NOMO-1 treated with DMSO at 0.1 percent for 48 hours (cell line): ENCODE results near the gene ENPP7.
"Not testable (repeated sequence)": the region's sequence is repeated elsewhere in the genome, so short reads cannot be mapped to it uniquely, and the experiment has no call there.

ENCODE experiments used
- DNase-seq: peaks from one replicate; lab custom pipeline; 2025; ENCODE audit not compliant: unreplicated experiment; lab: John Stamatoyannopoulos, UW

The ENPP7 gene

GRCh38 chr17:79748295-79749099, 17.8 kb downstream of the ENPP7 start:
- DNase-seq, result no peak

- DNase-seq, result no peak
Measured at GRCh38 chr17:79749156-79749815, 18.5 kb downstream of the ENPP7 start.

DNA sequence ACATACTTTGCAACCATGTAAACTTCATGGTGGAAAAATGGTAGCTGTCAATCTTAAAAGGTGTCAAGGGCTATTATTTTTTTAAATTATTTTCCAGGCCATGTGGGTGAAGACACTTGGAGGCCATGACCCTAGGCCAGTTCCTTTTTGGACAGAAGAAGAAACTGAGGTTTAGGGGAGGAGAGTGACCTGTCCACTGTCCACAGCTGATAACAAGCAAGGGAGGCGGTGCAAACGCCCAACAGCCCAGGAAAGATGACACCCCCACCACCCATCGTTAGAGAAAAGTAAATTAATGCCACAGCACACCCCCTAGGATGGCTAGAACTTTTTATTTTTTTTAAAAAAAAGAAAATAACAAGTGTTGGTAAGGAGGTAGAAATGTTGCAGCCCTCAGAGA, 19.2 kb downstream of the ENPP7 start:
- no peak for DNase-seq

DNA sequence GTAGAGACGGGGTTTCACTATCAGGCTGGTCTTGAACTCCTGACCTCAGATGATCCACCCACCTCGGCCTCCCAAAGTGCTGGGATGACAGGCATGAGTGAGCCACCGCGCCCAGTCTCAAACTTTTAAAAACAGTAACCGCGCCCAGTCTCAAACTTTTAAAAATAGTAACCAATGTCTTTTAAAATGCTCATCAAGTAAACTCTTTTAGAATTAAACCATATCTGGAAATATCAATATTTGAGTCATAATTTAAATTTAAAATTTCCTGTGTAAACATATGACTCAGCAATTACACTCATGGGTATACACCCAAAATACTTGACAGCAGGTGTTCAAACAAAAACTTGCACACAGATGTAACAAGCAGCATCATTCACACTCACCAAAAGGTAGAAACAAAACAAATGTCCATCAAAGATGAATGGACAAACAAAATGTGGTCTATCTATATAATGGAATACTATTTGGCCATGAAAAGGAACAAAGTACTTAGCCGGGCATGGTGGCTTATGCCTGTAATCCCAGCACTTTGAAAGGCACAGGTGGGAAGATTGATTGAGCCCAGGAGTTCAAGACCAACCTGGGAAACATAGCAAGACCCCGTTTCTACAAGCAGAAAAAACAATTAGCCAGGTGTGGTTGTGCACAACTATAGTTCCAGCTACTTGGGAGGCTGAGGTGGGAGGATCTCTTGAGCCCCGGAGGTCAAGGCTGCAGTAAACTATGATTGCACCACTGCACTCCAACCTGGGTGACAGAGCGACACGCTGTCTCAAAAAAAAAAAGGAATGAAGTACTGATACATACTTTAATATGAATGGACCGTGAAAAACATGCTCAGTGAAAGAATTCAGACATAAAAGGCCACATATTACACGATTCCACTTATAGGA, 20.2 kb downstream of the ENPP7 start:
- DNase-seq, result no peak

DNA sequence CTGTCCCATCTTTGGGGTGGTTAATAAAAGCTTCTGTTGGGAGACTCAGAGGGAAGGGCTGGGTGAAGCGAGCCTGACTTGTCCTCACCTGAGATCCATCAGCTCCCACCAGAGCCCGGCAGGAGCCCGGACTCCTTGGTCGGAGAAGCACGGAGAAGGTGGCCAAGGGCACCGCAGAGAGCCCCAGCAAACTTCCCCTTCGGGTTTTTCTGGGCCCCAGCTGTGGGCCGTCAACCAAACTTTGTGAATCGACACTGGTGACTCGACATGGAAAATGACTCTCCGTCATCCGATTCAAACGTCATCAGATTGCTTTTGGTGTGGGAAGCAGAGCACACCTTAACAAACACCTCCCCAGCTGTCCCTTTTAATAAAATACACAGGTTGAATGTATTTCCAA, 21.4 kb downstream of the ENPP7 start:
- no peak for DNase-seq

DNA sequence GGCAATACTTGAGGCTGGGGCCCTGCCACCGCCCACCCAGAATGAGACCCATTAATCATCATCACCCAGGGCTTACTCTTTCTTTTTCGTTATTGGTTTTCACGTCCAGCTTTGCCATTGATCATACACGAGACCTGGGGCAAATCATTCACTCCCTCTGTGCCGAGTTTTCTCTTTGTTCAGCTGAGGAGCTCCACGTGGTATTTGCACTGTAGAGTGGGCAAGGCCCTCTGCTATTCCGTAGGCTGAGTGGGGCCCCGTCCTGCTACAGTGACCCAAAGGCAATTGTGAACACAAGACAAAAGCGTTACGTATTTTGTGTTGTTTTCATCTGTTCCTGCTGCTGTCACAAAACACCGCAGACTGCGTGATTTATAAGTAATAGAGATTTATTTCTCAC, 23.6 kb downstream of the ENPP7 start:
- DNase-seq, result no peak

DNA sequence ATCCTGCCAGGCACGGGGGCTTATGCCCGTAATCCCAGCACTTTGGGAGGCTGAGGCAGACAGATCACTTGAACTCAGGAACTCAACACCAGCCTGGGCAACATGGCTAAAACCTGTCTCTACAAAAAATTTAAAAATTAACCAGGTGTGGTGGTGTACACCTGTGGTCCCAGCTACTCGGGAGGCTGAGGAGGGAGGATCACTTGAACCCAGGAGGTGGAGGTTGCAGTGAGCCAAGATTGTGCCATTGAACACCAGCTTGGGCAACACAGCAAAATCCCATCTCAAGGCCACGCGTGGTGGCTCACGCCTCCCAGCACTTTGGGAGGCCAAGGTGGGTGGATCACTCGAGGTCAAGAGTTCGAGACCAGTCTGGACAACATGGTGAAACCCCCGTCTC, 24.2 kb downstream of the ENPP7 start:
- DNase-seq, result not testable (repeated sequence)

DNA sequence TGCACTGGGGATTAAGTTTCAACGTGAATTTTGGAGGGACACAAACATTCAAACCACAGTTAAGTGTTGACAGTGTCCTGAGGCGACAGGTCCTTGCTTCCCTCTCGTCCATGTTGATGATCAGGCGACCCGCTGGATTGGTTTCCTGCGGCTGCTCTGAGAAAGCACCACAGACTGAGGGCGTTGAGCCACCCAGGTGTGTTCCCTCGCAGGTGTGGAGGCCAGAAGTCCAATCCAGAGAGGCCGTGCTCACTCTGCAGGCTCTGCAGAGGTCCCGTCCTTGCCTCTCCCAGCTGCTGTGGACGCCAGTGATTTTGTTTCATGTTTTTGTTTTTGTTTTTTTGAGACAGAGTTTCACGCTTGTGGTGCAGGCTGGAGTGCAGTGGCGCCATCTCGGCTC, 24.8 kb downstream of the ENPP7 start:
- DNase-seq, result no peak

- DNase-seq, result no peak
Measured at GRCh38 chr17:79757140-79757745, 26.5 kb downstream of the ENPP7 start.

GRCh38 chr17:79758271-79758670, 27.5 kb downstream of the ENPP7 start:
- DNase-seq, result no peak

- no peak for DNase-seq
Measured at GRCh38 chr17:79760197-79760906, 29.6 kb downstream of the ENPP7 start.

DNA sequence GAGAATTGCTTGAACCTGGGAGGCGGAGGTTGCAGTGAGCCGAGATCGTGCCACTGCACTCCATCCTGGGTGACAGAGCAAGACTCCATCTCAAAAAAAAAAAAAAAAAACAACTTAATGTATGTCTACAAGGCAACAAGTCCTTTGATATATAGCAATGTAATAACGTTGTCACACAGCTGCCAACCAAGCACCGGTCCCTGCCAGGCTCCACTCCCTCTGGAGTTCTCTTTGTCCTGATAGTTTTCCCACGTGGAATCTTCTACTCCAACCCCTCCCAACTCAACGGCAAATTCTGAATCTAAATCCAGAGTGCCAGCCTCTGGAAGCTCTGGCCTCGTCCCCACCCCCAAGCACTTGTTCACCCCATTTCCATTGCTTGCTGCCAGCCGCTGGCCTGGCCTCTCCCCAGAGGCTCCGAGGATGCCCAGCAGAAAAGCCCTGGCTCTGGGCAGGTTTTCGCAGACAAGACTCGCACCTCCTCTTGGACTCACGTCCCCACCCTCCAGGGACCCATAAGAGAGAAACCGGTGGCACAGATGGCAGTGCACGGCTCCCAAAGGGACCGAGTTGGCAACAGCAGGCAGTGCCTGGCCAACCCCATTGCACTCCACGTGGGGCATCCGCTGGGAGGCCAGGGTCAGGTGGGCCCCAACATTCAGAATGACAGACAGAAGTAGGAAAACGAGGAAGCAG, 31.3 kb downstream of the ENPP7 start:
- no peak for DNase-seq

DNA sequence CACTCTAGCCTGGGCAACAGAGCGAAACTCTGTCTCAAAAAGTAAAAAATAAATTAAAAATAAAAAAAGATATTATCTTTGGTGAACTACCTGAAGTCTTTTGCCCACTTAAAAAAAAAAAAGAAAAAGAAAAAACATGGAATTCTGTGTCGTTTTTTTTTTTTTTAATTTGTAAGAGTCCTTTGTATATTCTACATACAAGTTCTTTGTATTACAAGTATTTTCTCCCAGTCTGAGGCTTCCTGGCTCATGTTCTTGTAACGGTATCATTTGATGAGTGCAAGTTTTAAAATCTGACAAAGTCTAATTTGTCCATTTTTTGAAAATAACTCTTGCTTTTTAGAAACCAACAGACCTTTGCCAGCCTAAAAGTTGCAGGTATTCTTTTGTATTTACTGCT, 35.0 kb downstream of the ENPP7 start:
- DNase-seq, result no peak

- no peak for DNase-seq
Measured at GRCh38 chr17:79769570-79770506, 39.1 kb downstream of the ENPP7 start.

- DNase-seq, result no peak
Measured at GRCh38 chr17:79771276-79771675, 40.5 kb downstream of the ENPP7 start.

- not testable (repeated sequence) for DNase-seq
Measured at GRCh38 chr17:79772726-79773125, 42.0 kb downstream of the ENPP7 start.

GRCh38 chr17:79774561-79774975, 43.8 kb downstream of the ENPP7 start:
- no peak for DNase-seq

GRCh38 chr17:79775632-79776031, 44.9 kb downstream of the ENPP7 start:
- DNase-seq, result no peak
